SK-N-SH (cell line): ENCODE data around the gene TMEM200B.
"Not testable (repeated sequence)": the region's sequence is repeated elsewhere in the genome, so short reads cannot be mapped to it uniquely, and the experiment has no call there.

Experiments used
- CHD2 ChIP-seq: fragments of 150-350 bp; IDR thresholded peaks from 2 replicates; pipeline ENCODE4 v1.6.1; 2018; ENCODE audit warnings: low read length; ENCODE audit not compliant: partially characterized antibody
- EP300 ChIP-seq, 2 experiments: IDR thresholded peaks; 2 replicates each; pipeline versions ENCODE4 v1.4.0 to v1.6.1; 2012; ENCODE audit warnings: borderline replicate concordance in 1 of 2, low read depth in 1 of 2, low read length in 1 of 2
- EZH2phosphoT487 ChIP-seq: fragments of 200-600 bp; sonication (generic); IDR thresholded peaks from 2 replicates; pipeline ENCODE4 v1.6.1; 2017; ENCODE audit warnings: low read depth, mixed run types, mild to moderate bottlenecking, antibody characterized with exemption, moderate library complexity, borderline replicate concordance
- JUND ChIP-seq: IDR thresholded peaks from 2 replicates; pipeline ENCODE4 v1.4.0; 2012
- MEF2A ChIP-seq: IDR thresholded peaks from 2 replicates; pipeline ENCODE4 v1.4.0; 2012; ENCODE audit warnings: low read depth, borderline replicate concordance
- POLR2AphosphoS5 ChIP-seq: IDR thresholded peaks from 2 replicates; pipeline ENCODE4 v1.6.1; 2012; ENCODE audit warnings: low read depth, low read length
- RFX5 ChIP-seq: IDR thresholded peaks from 2 replicates; pipeline ENCODE4 v1.6.1; 2012; ENCODE audit warnings: mild to moderate bottlenecking, improper control_type of control experiment, low read length
- SMC3 ChIP-seq: IDR thresholded peaks from 2 replicates; pipeline ENCODE4 v1.6.1; 2012; ENCODE audit warnings: low read depth, low read length, improper control_type of control experiment
- TAF1 ChIP-seq: IDR thresholded peaks from 2 replicates; pipeline ENCODE4 v1.6.1; 2012; ENCODE audit warnings: low read depth, mild to moderate bottlenecking, low read length, moderate library complexity, borderline replicate concordance
- TF ChIP-seq, protein P1 (sequence below): IDR thresholded peaks from 2 replicates; pipeline ENCODE4 v1.6.1; 2012; ENCODE audit warnings: mild to moderate bottlenecking, low read depth, low read length, moderate library complexity
- TF ChIP-seq, protein P2 (sequence below): fragments of 200-600 bp; sonication (generic); IDR thresholded peaks from 2 replicates; pipeline ENCODE4 v1.6.1; 2017; ENCODE audit warnings: antibody characterized with exemption, mild to moderate bottlenecking, moderate library complexity
- TF ChIP-seq, protein P3 (sequence below): IDR thresholded peaks from 2 replicates; pipeline ENCODE4; 2012

DNA sequence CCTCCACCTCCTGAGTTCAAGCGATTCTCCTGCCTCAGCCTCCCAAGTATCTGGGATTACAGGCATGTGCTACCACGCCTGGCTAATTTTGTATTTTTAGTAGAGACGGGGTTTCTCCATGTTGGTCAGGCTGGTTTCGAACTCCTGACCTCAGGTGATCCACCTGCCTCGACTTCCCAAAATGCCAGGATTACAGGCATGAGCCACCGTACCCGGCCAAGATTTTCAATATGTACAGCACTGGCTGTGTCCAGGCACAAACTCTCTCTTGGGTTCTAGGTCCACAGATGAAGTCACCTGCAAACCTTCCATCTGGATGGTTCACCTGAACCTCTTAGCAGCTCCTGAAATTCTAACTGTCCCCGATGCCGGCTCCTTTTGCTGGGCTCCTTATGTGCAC is 26.6 kb upstream of the TMEM200B start:
- TF ChIP-seq EZH2phosphoT487; CHD2; MEF2A; TAF1; EP300 (IDR thresholded peaks at IDR 0.05; ENCODE audit: borderline replicate concordance in 1 of 2, low read depth in 1 of 2, low read length in 1 of 2); RFX5; POLR2AphosphoS5; JUND; SMC3: not testable (repeated sequence)
- TF ChIP-seq, protein P1, sequence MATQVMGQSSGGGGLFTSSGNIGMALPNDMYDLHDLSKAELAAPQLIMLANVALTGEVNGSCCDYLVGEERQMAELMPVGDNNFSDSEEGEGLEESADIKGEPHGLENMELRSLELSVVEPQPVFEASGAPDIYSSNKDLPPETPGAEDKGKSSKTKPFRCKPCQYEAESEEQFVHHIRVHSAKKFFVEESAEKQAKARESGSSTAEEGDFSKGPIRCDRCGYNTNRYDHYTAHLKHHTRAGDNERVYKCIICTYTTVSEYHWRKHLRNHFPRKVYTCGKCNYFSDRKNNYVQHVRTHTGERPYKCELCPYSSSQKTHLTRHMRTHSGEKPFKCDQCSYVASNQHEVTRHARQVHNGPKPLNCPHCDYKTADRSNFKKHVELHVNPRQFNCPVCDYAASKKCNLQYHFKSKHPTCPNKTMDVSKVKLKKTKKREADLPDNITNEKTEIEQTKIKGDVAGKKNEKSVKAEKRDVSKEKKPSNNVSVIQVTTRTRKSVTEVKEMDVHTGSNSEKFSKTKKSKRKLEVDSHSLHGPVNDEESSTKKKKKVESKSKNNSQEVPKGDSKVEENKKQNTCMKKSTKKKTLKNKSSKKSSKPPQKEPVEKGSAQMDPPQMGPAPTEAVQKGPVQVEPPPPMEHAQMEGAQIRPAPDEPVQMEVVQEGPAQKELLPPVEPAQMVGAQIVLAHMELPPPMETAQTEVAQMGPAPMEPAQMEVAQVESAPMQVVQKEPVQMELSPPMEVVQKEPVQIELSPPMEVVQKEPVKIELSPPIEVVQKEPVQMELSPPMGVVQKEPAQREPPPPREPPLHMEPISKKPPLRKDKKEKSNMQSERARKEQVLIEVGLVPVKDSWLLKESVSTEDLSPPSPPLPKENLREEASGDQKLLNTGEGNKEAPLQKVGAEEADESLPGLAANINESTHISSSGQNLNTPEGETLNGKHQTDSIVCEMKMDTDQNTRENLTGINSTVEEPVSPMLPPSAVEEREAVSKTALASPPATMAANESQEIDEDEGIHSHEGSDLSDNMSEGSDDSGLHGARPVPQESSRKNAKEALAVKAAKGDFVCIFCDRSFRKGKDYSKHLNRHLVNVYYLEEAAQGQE = not testable (repeated sequence)
- TF ChIP-seq, protein P2, sequence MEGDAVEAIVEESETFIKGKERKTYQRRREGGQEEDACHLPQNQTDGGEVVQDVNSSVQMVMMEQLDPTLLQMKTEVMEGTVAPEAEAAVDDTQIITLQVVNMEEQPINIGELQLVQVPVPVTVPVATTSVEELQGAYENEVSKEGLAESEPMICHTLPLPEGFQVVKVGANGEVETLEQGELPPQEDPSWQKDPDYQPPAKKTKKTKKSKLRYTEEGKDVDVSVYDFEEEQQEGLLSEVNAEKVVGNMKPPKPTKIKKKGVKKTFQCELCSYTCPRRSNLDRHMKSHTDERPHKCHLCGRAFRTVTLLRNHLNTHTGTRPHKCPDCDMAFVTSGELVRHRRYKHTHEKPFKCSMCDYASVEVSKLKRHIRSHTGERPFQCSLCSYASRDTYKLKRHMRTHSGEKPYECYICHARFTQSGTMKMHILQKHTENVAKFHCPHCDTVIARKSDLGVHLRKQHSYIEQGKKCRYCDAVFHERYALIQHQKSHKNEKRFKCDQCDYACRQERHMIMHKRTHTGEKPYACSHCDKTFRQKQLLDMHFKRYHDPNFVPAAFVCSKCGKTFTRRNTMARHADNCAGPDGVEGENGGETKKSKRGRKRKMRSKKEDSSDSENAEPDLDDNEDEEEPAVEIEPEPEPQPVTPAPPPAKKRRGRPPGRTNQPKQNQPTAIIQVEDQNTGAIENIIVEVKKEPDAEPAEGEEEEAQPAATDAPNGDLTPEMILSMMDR = not testable (repeated sequence)
- TF ChIP-seq, protein P3, sequence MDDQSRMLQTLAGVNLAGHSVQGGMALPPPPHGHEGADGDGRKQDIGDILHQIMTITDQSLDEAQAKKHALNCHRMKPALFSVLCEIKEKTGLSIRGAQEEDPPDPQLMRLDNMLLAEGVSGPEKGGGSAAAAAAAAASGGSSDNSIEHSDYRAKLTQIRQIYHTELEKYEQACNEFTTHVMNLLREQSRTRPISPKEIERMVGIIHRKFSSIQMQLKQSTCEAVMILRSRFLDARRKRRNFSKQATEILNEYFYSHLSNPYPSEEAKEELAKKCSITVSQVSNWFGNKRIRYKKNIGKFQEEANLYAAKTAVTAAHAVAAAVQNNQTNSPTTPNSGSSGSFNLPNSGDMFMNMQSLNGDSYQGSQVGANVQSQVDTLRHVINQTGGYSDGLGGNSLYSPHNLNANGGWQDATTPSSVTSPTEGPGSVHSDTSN = not testable (repeated sequence)
